A549 (cell line): Measurements from ENCODE around the gene ATP2B3.

Source experiments
- BHLHE40 ChIP-seq: IDR thresholded peaks from 2 replicates; pipeline ENCODE4 v1.6.1; 2012; ENCODE audit warnings: low read depth, low read length, inconsistent platforms
- CEBPB ChIP-seq, 2 experiments: fragments of >200 bp in 1 of 2; sonication (Bioruptor Twin) in 1 of 2; formaldehyde crosslinking in 1 of 2; IDR thresholded peaks; 2 replicates each; pipeline ENCODE4 v1.6.1; 2012 to 2016
- CTCF ChIP-seq: fragments of >200 bp; sonication (Bioruptor Twin); formaldehyde crosslinking; IDR thresholded peaks from 3 replicates; pipeline ENCODE4 v1.5.1; 2016
- HOXA7 ChIP-seq: fragments of 250-450 bp; sonication (Bioruptor Pico); IDR thresholded peaks from 2 replicates; pipeline ENCODE4 v1.5.0; 2020; ENCODE audit warnings: mild to moderate bottlenecking, moderate library complexity
- JUNB ChIP-seq: fragments of >200 bp; sonication (Bioruptor Twin); formaldehyde crosslinking; IDR thresholded peaks from 2 replicates; pipeline ENCODE4 v1.6.1; 2016
- KDM1A ChIP-seq: fragments of 200-600 bp; sonication (generic); IDR thresholded peaks from 2 replicates; pipeline ENCODE4 v1.6.1; 2016; ENCODE audit warnings: low read depth, mild to moderate bottlenecking
- MAZ ChIP-seq: fragments of 150-350 bp; IDR thresholded peaks from 2 replicates; pipeline ENCODE4 v1.6.1; 2014; ENCODE audit warnings: antibody characterized with exemption, low read depth, low read length, borderline replicate concordance
- POLR2A ChIP-seq: IDR thresholded peaks from 2 replicates; pipeline ENCODE4 v1.6.1; 2012; ENCODE audit warnings: mild to moderate bottlenecking, low read length
- RCOR1 ChIP-seq: fragments of 150-350 bp; IDR thresholded peaks from 2 replicates; pipeline ENCODE4 v1.6.1; 2014; ENCODE audit warnings: antibody characterized with exemption, low read length, low read depth
- REST ChIP-seq: fragments of 200-600 bp; sonication (generic); IDR thresholded peaks from 2 replicates; pipeline ENCODE4 v1.6.1; 2016; ENCODE audit warnings: antibody characterized with exemption, mild to moderate bottlenecking, moderate library complexity
- RNF2 ChIP-seq: fragments of 200-600 bp; sonication (generic); IDR thresholded peaks from 2 replicates; pipeline ENCODE4 v1.6.1; 2016; ENCODE audit warnings: low read depth, mild to moderate bottlenecking, antibody characterized with exemption, moderate library complexity, borderline replicate concordance
- TP53 ChIP-seq: fragments of 250-450 bp; sonication (Bioruptor Pico); IDR thresholded peaks from 2 replicates; pipeline ENCODE4 v1.5.0; 2021; ENCODE audit warnings: mild to moderate bottlenecking, moderate library complexity
- USF2 ChIP-seq: fragments of 450-650 bp; IDR thresholded peaks from 2 replicates; pipeline ENCODE4 v1.6.1; 2014; ENCODE audit warnings: antibody characterized with exemption
- ZFP36 ChIP-seq: fragments of 450-650 bp; IDR thresholded peaks from 2 replicates; pipeline ENCODE4 v1.6.1; 2014; ENCODE audit warnings: borderline replicate concordance; ENCODE audit not compliant: partially characterized antibody

- no peak for TF ChIP-seq POLR2A
- no peak for TF ChIP-seq RCOR1
- no peak for TF ChIP-seq BHLHE40
- no peak for TF ChIP-seq CEBPB (IDR thresholded peaks at IDR 0.05)
- TF ChIP-seq USF2: no peak
- no peak for TF ChIP-seq HOXA7 (CRISPR knock-in tag)
- no peak for TF ChIP-seq CTCF
- TF ChIP-seq ZFP36: no peak
- no peak for TF ChIP-seq TP53 (CRISPR knock-in tag)
- no peak for TF ChIP-seq REST
- TF ChIP-seq KDM1A: no peak
- TF ChIP-seq JUNB: no peak
- TF ChIP-seq RNF2: no peak
- TF ChIP-seq MAZ: no peak
Observed at GRCh38 chrX:153478746-153479145, 38.7 kb upstream of the ATP2B3 start.
